Muscle of arm (tissue), 12 donors: ENCODE data around the gene SLC23A3. TPM values are rescaled to one million over a fixed set of nuclear protein-coding genes. Genes with fewer than 3 reads are reported as not detected.

Experiments
- DNase-seq: peaks from one replicate; pipeline ENCODE4 v3.0.0-alpha.2; 2013
- polyA plus RNA-seq, 12 donors: library from polyadenylated mRNA; unstranded; fragments of 120-200 nt; gene quantifications; one replicate each; pipeline ENCODE4 v1.2.1, GENCODE V29; 2013; ENCODE audit not compliant: insufficient read length in 12 of 12

Gene SLC23A3
- polyA plus RNA-seq, 12 donors = 0.53 to 3.4 (median 1.1) TPM; not detected in 2

- DNase-seq = peak; percentile 69
Observed at GRCh38 chr2:219155054-219155644, 14.7 kb downstream of the SLC23A3 start.

- DNase-seq = no peak
Observed at GRCh38 chr2:219149667-219150066, 20.2 kb downstream of the SLC23A3 start.

GRCh38 chr2:219142329-219142728, 27.5 kb downstream of the SLC23A3 start:
- no peak for DNase-seq

GRCh38 chr2:219140722-219141121, 29.1 kb downstream of the SLC23A3 start:
- no peak for DNase-seq

- no peak for DNase-seq
Observed at GRCh38 chr2:219133976-219134375, 35.9 kb downstream of the SLC23A3 start.

GRCh38 chr2:219131744-219132143, 38.1 kb downstream of the SLC23A3 start:
- no peak for DNase-seq

GRCh38 chr2:219131327-219131726, 38.5 kb downstream of the SLC23A3 start:
- no peak for DNase-seq

- no peak for DNase-seq
Observed at GRCh38 chr2:219129589-219129988, 40.2 kb downstream of the SLC23A3 start.

GRCh38 chr2:219128396-219128795, 41.4 kb downstream of the SLC23A3 start:
- no peak for DNase-seq

- DNase-seq = no peak
Observed at GRCh38 chr2:219127037-219127635, 42.7 kb downstream of the SLC23A3 start.

GRCh38 chr2:219126555-219126954, 43.3 kb downstream of the SLC23A3 start:
- DNase-seq = no peak

GRCh38 chr2:219125886-219126270, 44.0 kb downstream of the SLC23A3 start:
- DNase-seq = no peak

- DNase-seq = no peak
Observed at GRCh38 chr2:219125225-219125885, 44.5 kb downstream of the SLC23A3 start.

- DNase-seq = no peak
Observed at GRCh38 chr2:219124381-219125110, 45.3 kb downstream of the SLC23A3 start.

- no peak for DNase-seq
Observed at GRCh38 chr2:219123356-219124135, 46.3 kb downstream of the SLC23A3 start.

GRCh38 chr2:219122202-219122980, 47.4 kb downstream of the SLC23A3 start:
- no peak for DNase-seq

- DNase-seq = no peak
Observed at GRCh38 chr2:219120082-219120481, 49.7 kb downstream of the SLC23A3 start.

- peak; percentile 37 for DNase-seq
Observed at GRCh38 chr2:219119422-219120043, 50.3 kb downstream of the SLC23A3 start.

- peak; percentile 6 for DNase-seq
Observed at GRCh38 chr2:219118504-219118903, 51.3 kb downstream of the SLC23A3 start.
